Hindlimb muscle (tissue), 1 donor: Measurements from ENCODE around the gene SNX13. TPM values are rescaled to one million over a fixed set of nuclear protein-coding genes. Genes with fewer than 3 reads are reported as not detected.

Source experiments
- DNase-seq: peaks from one replicate; pipeline ENCODE4 v3.0.0-alpha.2; 2013
- polyA plus RNA-seq: library from polyadenylated mRNA; unstranded; fragments of 120-200 nt; gene quantifications from one replicate; pipeline ENCODE4 v1.2.1, GENCODE V29; 2013; ENCODE audit not compliant: insufficient read length

SNX13 gene
- polyA plus RNA-seq, 1 donor = 19.9 TPM

GRCh38 chr7:17947620-17948019 lies 7.3 kb upstream of the SNX13 start:
- no peak for DNase-seq

- DNase-seq = no peak
Measured at GRCh38 chr7:17946591-17946990, 6.3 kb upstream of the SNX13 start.

GRCh38 chr7:17944720-17945119 lies 4.4 kb upstream of the SNX13 start:
- DNase-seq = no peak

GRCh38 chr7:17943006-17943405 lies 2.7 kb upstream of the SNX13 start:
- no peak for DNase-seq

- no peak for DNase-seq
Measured at GRCh38 chr7:17942231-17942630, 1.9 kb upstream of the SNX13 start.

- DNase-seq = no peak
Measured at GRCh38 chr7:17940951-17941431, 697 bp upstream of the SNX13 start.

- peak; percentile 34 for DNase-seq
Measured at GRCh38 chr7:17939606-17940301, 540 bp downstream of the SNX13 start.

GRCh38 chr7:17939211-17939605 lies 1.1 kb downstream of the SNX13 start:
- DNase-seq = peak; percentile 10

- no peak for DNase-seq
Measured at GRCh38 chr7:17937506-17938120, 2.7 kb downstream of the SNX13 start.

GRCh38 chr7:17936321-17936720 lies 4.0 kb downstream of the SNX13 start:
- DNase-seq = no peak

- peak; percentile 6 for DNase-seq
Measured at GRCh38 chr7:17934612-17935240, 5.6 kb downstream of the SNX13 start.

GRCh38 chr7:17934094-17934493 lies 6.2 kb downstream of the SNX13 start:
- no peak for DNase-seq

- DNase-seq = no peak
Measured at GRCh38 chr7:17932770-17933169, 7.5 kb downstream of the SNX13 start.

- DNase-seq = no peak
Measured at GRCh38 chr7:17931069-17931468, 9.2 kb downstream of the SNX13 start.

- no peak for DNase-seq
Measured at GRCh38 chr7:17930546-17930945, 9.7 kb downstream of the SNX13 start.

- DNase-seq = no peak
Measured at GRCh38 chr7:17929647-17930395, 10.5 kb downstream of the SNX13 start.

- no peak for DNase-seq
Measured at GRCh38 chr7:17928055-17928454, 12.2 kb downstream of the SNX13 start.

- DNase-seq = no peak
Measured at GRCh38 chr7:17921857-17922416, 18.4 kb downstream of the SNX13 start.

- DNase-seq = no peak
Measured at GRCh38 chr7:17917842-17918241, 22.5 kb downstream of the SNX13 start.

GRCh38 chr7:17916786-17917185 lies 23.5 kb downstream of the SNX13 start:
- DNase-seq = no peak

GRCh38 chr7:17915796-17916195 lies 24.5 kb downstream of the SNX13 start:
- DNase-seq = no peak

GRCh38 chr7:17915168-17915567 lies 25.1 kb downstream of the SNX13 start:
- DNase-seq = no peak

GRCh38 chr7:17913250-17913649 lies 27.0 kb downstream of the SNX13 start:
- DNase-seq = no peak
